GM18526 (cell line): ENCODE measurements around the gene C2CD4D.

Experiments
- POLR2A ChIP-seq: IDR thresholded peaks from 3 replicates; pipeline ENCODE4 v1.6.1; 2011; ENCODE audit not compliant: insufficient read length; ENCODE audit errors: extremely low read depth

The C2CD4D gene

DNA sequence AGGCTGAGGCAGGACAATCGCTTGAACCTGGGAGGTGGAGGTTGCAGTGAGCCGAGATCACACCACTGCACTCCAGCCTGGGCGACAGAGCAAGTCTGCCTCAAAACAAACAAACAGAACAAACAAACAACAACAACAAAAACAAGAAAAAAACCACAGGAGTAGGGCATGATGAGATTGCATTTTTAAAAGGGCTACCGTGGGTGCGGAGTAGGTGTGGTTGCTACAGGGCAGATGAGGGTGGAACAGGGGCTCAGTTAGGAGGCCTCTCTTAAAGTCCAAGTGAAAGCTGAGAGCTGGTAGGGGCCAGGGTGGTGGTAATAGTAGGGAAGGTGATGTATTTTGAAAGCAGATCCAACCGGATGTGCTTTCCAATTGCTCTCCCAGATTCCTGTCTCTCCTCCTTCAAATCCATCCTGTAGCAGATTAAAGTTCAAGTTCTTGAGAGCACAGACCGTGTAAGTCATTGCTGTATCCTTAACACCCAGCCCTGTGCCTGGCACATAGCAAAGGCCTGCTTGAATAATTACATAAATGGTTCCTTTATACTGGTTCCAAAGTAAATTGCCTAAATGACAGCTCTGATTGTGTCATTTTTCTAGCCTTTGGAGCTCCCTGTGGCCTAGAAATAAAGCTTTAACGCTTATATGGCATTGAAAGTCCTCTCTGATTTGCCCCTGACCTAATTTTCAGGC, 30.2 kb downstream of the C2CD4D start:
- no peak for TF ChIP-seq POLR2A

DNA sequence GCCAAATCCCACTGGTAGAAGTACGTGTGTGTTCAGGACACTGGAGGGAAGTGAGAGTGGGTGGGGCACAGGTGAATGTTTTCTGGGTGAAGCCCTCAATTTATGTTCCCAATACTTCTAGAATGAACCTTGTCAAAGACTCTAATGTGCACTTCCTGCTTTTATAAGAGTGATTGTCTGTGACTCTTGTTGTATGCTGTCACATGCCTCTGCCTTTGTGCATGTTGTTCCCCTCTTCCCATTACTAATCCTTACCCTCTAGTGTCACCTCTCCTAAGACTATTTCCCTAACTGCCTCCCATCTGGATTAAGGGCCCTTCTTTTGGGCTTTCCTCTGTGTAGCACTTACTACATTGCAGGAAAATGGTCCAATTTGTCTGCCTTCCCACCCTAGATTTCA, 31.9 kb downstream of the C2CD4D start:
- no peak for TF ChIP-seq POLR2A

DNA sequence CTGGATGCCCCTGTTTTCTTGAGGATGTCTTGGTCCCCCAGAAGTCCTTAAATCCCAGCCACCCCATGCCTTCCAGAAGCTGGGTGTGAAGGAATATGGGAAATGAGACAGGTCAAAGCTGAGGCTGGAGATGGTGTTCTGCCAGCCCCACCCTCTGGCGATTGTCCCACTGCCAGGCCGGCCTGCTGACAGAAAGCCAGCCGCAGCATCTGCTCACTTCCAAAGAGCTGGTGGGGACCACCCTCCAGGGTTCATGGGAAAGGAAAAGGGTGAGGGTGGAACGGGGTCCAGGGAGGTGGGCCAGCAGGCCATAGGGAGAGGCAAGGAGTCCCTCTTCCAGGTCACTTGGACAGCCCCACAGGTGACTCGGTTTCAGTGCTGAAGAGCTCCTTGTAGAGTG, 32.5 kb downstream of the C2CD4D start:
- no peak for TF ChIP-seq POLR2A

DNA sequence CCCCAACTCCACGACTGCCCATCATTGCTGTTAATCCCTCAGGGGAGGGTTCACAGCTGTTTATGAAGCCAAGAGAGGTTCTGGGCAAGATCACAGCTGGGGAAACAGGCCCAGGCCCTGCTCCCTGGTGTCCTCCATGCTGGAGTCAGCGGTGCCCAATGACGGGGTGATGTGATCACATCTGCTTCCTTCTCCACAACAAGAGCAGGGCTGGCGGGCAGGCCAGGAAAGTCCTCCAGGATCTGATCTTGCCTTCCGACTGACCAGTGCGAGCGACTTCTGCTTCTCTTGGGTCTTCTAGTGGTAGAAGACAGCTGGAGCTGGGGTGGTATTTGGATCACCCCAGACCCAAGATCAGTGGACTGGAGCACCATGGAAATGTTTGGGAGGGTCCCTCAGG, 33.5 kb downstream of the C2CD4D start:
- TF ChIP-seq POLR2A, result no peak

DNA sequence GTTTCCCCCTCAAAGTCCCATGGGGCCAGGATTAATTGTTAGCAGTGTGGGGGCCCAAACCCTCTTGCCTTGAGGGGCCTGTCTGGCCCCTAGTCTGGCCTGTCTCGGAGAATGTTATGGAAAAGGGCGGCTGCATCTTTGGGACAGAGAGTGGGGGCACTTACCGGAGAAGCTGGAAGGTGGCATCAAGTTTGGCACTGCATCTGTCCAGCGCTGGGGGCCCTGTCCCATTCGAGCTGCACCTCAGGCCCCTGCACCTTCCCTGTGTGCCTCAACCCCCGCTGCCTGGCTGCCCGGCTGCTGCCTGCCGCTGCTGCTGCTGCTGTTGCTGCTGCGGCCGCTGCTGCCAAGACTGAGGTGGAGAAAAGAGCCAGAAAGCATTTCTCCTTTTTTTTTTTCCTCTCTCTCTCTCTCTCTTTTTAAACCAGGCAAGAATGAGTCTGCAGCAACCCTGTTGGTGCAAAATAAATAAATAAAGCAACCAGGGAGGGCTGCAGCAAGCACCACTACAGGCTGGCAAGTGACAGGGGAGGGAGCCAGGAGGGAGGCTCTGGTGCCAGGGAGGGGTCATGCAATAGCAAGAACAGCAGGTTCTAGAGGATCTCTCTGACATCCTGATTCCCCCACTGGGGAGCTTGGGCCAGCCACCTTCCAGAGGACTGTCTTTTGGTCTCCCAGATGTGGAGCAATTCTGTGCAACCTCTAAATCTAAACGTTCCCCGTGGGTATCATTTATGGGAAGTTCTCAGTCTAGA, 34.4 kb downstream of the C2CD4D start, which contains the start of gene LINGO4:
Gene LINGO4, minus strand, starts transcription at position 354 of the 755 bp plus-strand sequence. CDS start 2,715 bp downstream, outside the sequence.
- no peak for TF ChIP-seq POLR2A

DNA sequence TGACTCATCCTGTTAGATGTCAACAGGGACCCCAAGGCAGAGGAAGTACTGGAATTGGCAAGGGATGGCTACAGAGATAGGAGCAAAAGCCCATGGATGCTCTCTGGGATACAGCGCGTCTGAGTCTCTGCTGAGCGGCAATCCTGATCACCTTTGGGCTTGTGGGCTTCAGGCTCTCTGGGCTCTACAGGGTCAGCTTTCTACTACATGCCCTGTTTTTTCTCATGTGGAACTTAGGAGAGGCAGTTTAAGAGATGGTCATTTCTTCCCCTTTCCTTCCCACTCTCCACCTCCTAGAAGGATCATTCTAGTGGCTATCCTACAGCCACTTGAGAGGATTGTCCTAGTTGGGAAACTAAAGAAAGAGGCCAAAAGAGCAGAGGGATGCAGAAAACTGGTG, 35.7 kb downstream of the C2CD4D start:
- TF ChIP-seq POLR2A, result no peak

DNA sequence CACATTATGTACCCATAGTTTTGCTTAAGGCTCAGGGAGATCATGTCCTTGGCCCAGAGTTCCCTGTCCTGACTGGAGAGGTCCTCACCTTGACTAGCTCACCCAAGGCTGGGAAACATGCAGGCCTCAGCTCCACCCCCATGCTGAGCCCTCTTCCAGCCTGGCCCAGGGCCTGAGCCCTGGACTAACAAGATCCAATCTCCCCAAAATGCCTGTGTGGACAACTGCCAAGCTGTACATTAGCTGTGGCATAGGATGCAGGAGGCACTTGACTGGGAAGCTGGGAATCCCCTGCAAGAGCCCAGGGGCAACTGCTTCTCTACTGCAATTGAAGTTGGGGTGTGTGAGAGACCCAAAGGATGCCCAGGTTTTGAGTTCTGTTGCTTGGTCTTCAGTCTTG, 36.5 kb downstream of the C2CD4D start:
- no peak for TF ChIP-seq POLR2A

DNA sequence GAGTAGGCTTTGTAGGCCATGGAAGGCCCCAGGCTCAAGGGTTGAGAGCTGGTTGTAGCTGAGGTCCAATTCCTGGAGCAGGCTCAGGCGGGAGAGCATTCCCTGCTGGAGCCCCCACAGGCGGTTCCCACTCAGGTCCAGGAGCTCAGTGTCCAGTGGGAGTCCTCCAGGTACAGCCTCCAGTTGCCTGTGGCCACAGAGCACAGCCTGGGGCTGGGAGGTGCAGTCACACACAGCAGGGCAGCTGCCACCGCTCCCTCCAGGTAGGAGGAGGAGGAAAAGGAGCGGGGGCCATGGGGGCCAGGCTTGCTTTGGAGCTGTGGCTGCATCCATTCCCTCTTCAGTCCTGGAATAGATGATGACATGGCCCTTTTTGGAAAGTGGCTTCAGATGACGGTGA, 37.2 kb downstream of the C2CD4D start:
- TF ChIP-seq POLR2A, result no peak

DNA sequence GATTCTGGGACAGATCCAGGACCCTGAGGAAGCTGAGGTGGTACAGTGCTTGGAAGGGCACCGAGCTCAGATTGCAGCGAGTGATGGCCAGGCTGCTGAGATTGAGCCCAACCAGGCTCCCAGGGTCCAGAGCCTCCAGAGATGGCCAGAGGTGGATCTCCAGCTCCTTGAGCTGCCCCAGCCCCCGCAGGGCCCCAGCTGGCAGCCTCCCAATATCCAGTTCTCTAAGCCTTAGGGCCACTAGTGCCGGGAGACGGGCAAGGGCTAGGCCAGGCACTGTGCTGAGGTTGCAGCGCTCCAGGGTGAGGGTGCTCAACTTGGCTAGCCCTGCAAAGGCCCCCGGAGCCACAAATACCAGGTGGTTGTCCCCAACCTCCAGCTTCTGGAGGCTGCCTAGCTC, 37.8 kb downstream of the C2CD4D start:
- TF ChIP-seq POLR2A, result no peak

DNA sequence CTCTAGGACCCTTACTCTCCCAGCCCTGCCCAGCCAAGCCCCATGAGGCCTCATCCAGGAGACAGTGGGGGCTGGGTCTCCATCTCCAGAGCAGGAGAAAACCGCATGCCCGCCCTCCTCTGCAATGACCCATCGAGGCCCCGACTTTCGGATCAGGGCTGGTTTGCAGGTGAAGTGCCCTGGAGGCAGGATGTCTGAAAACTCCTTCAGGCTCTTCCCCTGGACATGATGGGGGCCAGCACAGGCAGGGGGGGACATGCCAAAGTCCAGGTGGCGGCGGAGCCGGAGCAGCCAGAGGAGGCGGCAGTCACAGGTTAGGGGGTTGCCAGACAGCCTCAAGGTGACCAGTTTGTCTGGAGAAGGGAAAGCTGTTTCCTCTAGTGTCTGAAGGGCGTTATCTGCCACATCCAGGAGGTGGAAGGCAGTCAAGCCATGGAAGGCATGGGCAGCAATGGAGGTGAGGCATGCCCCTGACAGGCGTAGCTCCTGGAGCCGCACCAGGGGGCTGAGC, 38.3 kb downstream of the C2CD4D start:
- no peak for TF ChIP-seq POLR2A

DNA sequence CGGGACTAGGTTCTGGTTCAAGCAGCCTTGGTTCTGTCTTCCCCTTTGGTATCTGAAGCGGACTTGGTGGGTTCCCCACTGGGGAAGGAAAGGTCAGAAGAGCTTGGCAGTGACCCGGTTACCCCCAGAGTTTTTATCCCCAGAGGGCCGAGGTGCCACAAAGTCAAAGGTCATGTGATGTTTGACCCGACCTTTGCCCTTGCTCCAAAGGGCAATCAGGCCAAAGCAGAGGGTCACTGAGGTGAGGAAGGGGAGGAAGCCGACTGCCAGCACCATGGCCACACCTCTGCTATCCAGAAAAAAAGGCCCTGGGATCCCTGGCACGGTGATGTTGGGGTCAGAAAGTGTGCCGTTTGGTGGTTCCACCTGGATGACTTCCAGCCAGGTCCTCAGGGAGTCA, 38.8 kb downstream of the C2CD4D start:
- no peak for TF ChIP-seq POLR2A

DNA sequence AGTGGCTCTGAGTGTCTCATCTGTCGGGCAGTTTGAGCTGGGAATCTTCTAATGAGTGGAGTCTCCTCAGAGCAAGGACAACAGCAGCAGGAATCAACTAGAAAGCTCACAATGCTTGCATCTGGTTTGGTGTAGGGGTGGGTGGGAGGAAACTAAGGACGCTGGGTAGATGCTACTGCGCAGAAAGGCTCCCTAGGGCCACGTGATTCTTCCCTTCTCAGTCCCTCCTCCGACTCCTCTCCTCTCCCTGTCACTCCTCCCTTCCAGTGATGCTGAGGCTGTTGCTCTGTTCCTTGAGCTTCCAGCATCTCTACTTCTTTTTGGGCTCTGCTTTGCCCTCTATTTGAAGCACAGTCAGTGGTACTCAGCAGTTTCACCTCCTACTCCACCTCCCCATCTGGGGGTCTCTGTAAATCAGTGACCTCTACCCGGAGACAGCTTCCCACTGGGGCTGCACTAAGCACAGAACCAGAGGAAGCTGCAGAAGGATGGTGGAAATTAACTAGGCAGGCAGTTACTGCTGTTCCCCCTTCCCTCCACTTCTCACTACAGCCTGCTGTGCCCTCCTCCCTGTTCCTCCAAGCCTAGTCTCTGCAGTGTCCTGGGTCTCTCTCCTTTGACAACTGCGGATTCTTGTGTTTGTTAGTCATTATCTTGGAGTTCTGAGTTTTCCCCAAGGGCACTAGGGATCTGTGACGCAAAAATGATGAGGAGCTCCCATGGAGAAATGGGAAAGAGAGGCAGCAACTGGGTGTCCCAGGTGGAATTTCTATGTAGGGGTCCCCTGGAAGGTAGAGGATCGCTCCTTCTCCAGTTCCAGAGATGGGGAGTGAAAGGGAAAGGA, 40.2 kb downstream of the C2CD4D start:
- TF ChIP-seq POLR2A, result no peak

DNA sequence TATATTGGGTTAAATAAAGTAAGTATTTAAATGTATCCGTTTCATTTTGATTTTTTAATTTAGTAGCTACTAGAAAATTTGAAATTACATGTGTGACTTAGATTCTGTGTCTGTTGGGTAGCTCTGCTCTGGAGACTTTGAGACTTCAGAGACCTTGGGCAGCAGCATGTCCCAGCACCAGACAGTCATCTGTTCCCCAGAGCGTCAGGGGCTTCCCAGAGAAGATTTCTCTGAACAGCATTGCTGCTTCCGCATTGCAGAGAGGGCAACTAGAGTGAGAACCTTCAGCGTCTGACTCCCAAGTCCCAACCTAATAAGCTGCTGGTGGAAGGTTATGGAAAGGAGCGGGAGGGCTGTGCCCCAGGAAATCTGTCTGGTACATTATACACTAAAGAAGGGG, 41.0 kb downstream of the C2CD4D start:
- no peak for TF ChIP-seq POLR2A

DNA sequence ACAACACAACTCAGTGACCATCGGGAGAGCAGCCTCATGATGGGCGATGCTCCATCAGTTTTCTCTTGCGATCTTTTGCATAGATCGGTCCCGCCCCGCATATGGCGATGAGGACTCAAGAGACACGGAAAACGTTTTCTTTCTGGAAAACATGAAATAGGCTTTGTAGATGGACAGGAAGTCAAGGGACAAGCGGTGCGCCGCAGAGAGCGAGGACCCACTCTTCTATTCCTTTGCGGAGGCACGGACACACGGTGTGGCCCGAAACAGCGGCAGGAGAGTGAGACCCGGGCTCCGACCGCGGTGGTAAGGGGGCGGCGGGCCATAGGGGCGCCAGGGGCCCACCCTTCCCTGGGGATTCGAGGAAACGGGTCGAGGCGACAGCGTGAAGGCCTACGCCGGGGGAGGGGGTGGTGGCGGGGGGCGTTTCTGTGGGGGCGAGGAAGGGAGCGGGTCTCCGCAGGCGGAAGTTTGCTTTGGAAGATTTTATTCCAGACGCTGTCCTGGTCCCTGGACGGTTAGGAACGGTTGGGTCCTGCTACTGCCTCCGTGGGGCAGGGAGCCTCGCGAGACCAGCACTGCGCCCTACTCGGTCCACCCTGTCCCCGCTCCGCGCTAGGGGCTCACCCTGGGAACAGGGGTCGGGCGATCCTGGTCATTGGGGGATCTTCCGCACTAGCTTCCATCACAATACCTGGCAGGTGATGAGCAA, 48.5 kb downstream of the C2CD4D start:
- no peak for TF ChIP-seq POLR2A
